ENCODE measurements around the gene NFATC2.

- TF ChIP-seq CTCF (IDR thresholded peaks at IDR 0.05) (no peak), POLR2A (IDR thresholded peaks at IDR 0.05) (no peak)
Observed at GRCh38 chr20:51345601-51346101, 196.9 kb downstream of the NFATC2 start.
